Measurements from ENCODE around the gene REEP5.

GRCh38 chr5:112951124-112951702 is 29.2 kb upstream of the REEP5 start:
- no peak for TF ChIP-seq CTCF (conservative IDR thresholded peaks at IDR 0.05; ENCODE audit: low read depth, low read length)
- TF ChIP-seq EZH2 (IDR thresholded peaks at IDR 0.05; ENCODE audit: borderline replicate concordance, low read depth, low read length, poor library complexity, severe bottlenecking): no peak
